Endothelial cell of umbilical vein (primary cell): Measurements from ENCODE around the gene APOD. TPM values are rescaled to one million over a fixed set of nuclear protein-coding genes. Genes with fewer than 3 reads are reported as not detected.

Experiments
- BruUV-seq: library from RNA; stranded (reverse); fragments of 400-500 nt; replicated peaks from 2 replicates; lab custom pipeline; 2021; lab: Mats Ljungman, UMichigan
- CTCF ChIA-PET: fragments of 300-600, 350-600 bp; sonication (Branson Sonifier 250); formaldehyde crosslinking; loops from one replicate; lab custom pipeline; 2021; ENCODE audit warnings: antibody characterized with exemption, inconsistent platforms; lab: Charles Lee
- POLR2A ChIA-PET: fragments of 300-600, 350-600 bp; sonication (Branson Sonifier 250); formaldehyde crosslinking; loops from one replicate; lab custom pipeline; 2021; ENCODE audit warnings: antibody characterized with exemption, inconsistent platforms; lab: Charles Lee
- DNase-seq: peaks from one replicate; pipeline ENCODE4 v3.0.0-alpha.2; 2011; ENCODE audit warnings: low read depth, low spot score
- FAIRE-seq: peaks from 2 replicates; lab custom pipeline; 2011; peaks lifted over from hg19 to GRCh38; lab: Jason Lieb, UNC
- H2AFZ ChIP-seq: 2 replicates; pipeline ENCODE4 v1.6.0; 2012; ENCODE audit warnings: low read depth, low read length, control low read depth, inconsistent platforms
- H3K27ac ChIP-seq: 2 replicates; pipeline ENCODE4 v1.5.1; 2011; ENCODE audit warnings: low read depth, mild to moderate bottlenecking, control low read depth, low read length, moderate library complexity; ENCODE audit not compliant: insufficient read depth
- H3K27me3 ChIP-seq, 2 experiments: 2 replicates each; pipeline versions ENCODE4 v1.6.0 to v1.6.1; 2011; ENCODE audit warnings: low read length in 2 of 2, mixed read lengths in 1 of 2; ENCODE audit not compliant: control insufficient read depth in 2 of 2, insufficient read depth in 2 of 2
- H3K36me3 ChIP-seq, 2 experiments: 2 replicates in 1 of 2; 3 replicates in 1 of 2; pipeline ENCODE4 v1.5.1; 2011; ENCODE audit warnings: low read length in 2 of 2, mild to moderate bottlenecking in 1 of 2, moderate library complexity in 1 of 2; ENCODE audit not compliant: control insufficient read depth in 2 of 2, insufficient read depth in 2 of 2; ENCODE audit errors: extremely low read depth in 1 of 2
- H3K4me1 ChIP-seq: 3 replicates; pipeline ENCODE4 v1.5.1; 2011; ENCODE audit warnings: mild to moderate bottlenecking, low read length; ENCODE audit not compliant: control insufficient read depth, insufficient read depth; ENCODE audit errors: extremely low read depth
- H3K4me2 ChIP-seq: 2 replicates; pipeline ENCODE4 v1.6.1; 2011; ENCODE audit warnings: low read length, control low read depth, mixed read lengths; ENCODE audit not compliant: insufficient read depth
- H3K4me3 ChIP-seq, 3 experiments: fragments of 200-600 bp in 1 of 3; sonication (generic), shearing (Covaris generic) in 1 of 3; replicated peaks in 1 of 3; 2 replicates each; pipeline ENCODE4 v1.5.1; 2011 to 2016; ENCODE audit warnings: control low read depth in 3 of 3, low read length in 3 of 3, mild to moderate bottlenecking in 2 of 3, inconsistent platforms in 1 of 3, low read depth in 1 of 3, moderate library complexity in 1 of 3; ENCODE audit not compliant: insufficient read depth in 1 of 3
- H3K79me2 ChIP-seq: 2 replicates; pipeline ENCODE4 v1.6.0; 2012; ENCODE audit warnings: low read length, inconsistent platforms; ENCODE audit not compliant: control insufficient read depth, insufficient read depth
- H3K9ac ChIP-seq: replicated peaks from 2 replicates; pipeline ENCODE3; 2011; ENCODE audit warnings: low read length, control low read depth; ENCODE audit not compliant: insufficient read depth; ENCODE audit errors: extremely low read depth
- H3K9me1 ChIP-seq: replicated peaks from 3 replicates; pipeline ENCODE4 v1.6.0; 2011; ENCODE audit warnings: mild to moderate bottlenecking, low read length; ENCODE audit not compliant: control insufficient read depth, insufficient read depth; ENCODE audit errors: extremely low read depth
- H3K9me3 ChIP-seq: replicated peaks from 2 replicates; pipeline ENCODE4 v1.5.1; 2012; ENCODE audit warnings: low read length, inconsistent platforms; ENCODE audit not compliant: control insufficient read depth, insufficient read depth
- H4K20me1 ChIP-seq: replicated peaks from 2 replicates; pipeline ENCODE3; 2011; ENCODE audit warnings: mild to moderate bottlenecking, low read length; ENCODE audit not compliant: control insufficient read depth, insufficient read depth; ENCODE audit errors: extremely low read depth
- EZH2 ChIP-seq: IDR thresholded peaks from 2 replicates; pipeline ENCODE4 v1.6.1; 2012; ENCODE audit warnings: borderline replicate concordance, low read depth, mild to moderate bottlenecking, moderate library complexity, low read length, inconsistent platforms; ENCODE audit not compliant: severe bottlenecking
- FOS ChIP-seq: IDR thresholded peaks from 2 replicates; pipeline ENCODE4 v1.6.1; 2011; ENCODE audit warnings: mild to moderate bottlenecking, low read length, moderate library complexity, borderline replicate concordance; ENCODE audit not compliant: insufficient read depth
- GATA2 ChIP-seq: IDR thresholded peaks from 2 replicates; pipeline ENCODE4 v1.7.0; 2011; ENCODE audit warnings: low read depth, mild to moderate bottlenecking, moderate library complexity, mixed read lengths, low read length; ENCODE audit not compliant: insufficient read length, insufficient read depth
- JUN ChIP-seq: IDR thresholded peaks from 2 replicates; pipeline ENCODE4 v1.6.1; 2011; ENCODE audit warnings: borderline replicate concordance, low read depth; ENCODE audit not compliant: insufficient read length, insufficient read depth
- MYC ChIP-seq: IDR thresholded peaks from one replicate; pipeline ENCODE4 v1.6.1; 2011; ENCODE audit warnings: mild to moderate bottlenecking, low read depth, low read length
- POLR2A ChIP-seq: IDR thresholded peaks from 2 replicates; pipeline ENCODE4 v1.6.1; 2012; ENCODE audit warnings: low read depth, mild to moderate bottlenecking, control low read depth, low read length
- POLR2AphosphoS5 ChIP-seq: IDR thresholded peaks from 2 replicates; pipeline ENCODE4 v1.6.1; 2012; ENCODE audit warnings: low read depth, mild to moderate bottlenecking, control low read depth, low read length, moderate library complexity; ENCODE audit not compliant: insufficient read depth
- dilution Hi-C: fragments of 300-500 bp; cut with MboI; formaldehyde crosslinking; loops from one replicate; pipeline ENCODE4 v1.15.0; 2019; ENCODE audit warnings: low sequenced_read_pairs; ENCODE audit not compliant: extremely low pct_ligation_motif_present
- intact Hi-C: fragments of 100-400 bp; cut with micrococcal nuclease; formaldehyde crosslinking; loops from one replicate; pipeline ENCODE4 v1.10.0; 2022
- polyA plus RNA-seq, 4 experiments: library from polyadenylated mRNA; depleted of rRNA in 3 of 4; stranded (reverse) in 3 of 4; unstranded in 1 of 4; fragments of >200 nt; gene quantifications; 2 replicates each; pipeline versions ENCODE4 v1.2.1 to v1.2.3, GENCODE V29; 2011 to 2012; ENCODE audit warnings: missing spikeins in 1 of 4
- total RNA-seq: library from RNA; stranded (reverse); gene quantifications from 2 replicates; pipeline ENCODE4 v1.2.3, GENCODE V29; 2021
- TF ChIP-seq, protein P1 (sequence below): IDR thresholded peaks from 2 replicates; pipeline ENCODE4 v1.6.1; 2011; ENCODE audit not compliant: insufficient read depth, insufficient read length
- TF ChIP-seq, protein P2 (sequence below), 2 donors: IDR thresholded peaks; 1 replicate in 1 of 2; 2 replicates in 1 of 2; pipeline ENCODE4 v1.5.1; 2011; ENCODE audit warnings: low read length in 2 of 2, mild to moderate bottlenecking in 2 of 2, moderate library complexity in 2 of 2, control low read depth in 1 of 2, inconsistent platforms in 1 of 2, low read depth in 1 of 2; ENCODE audit not compliant: insufficient read depth in 1 of 2; ENCODE audit errors: extremely low read depth in 1 of 2

APOD gene
- total and polyA plus RNA-seq, 2 donors (not counting 3 experiments of a cell fraction or from before 2014, with no cell fraction given) = 2.2 to 2.9 TPM

GRCh38 chr3:195612075-195612800 is 28.5 kb upstream of the APOD start:
- no peaks in the 10 kb centered on the region for H3K9me3 ChIP-seq
- dilution Hi-C loops (no loop called here), intact Hi-C loops (no loop called here)
- H3K27ac ChIP-seq = no peak overlapping the region
- peaks cover 2 to 3% of the 10 kb centered on the region in 2 experiments for H3K27me3 ChIP-seq
- H2AFZ ChIP-seq = no peak overlapping the region
- FAIRE-seq (no peak), DNase-seq (no peak)
- CTCF ChIA-PET = no interaction called here
- POLR2A ChIA-PET = no interaction called here
- no TSS peak for BruUV-seq
- no peak overlapping the region for H3K4me2 ChIP-seq
- TF ChIP-seq MYC = no peak
- no peak for TF ChIP-seq EZH2
- no peak for TF ChIP-seq GATA2
- TF ChIP-seq FOS = no peak
- TF ChIP-seq, protein P1, sequence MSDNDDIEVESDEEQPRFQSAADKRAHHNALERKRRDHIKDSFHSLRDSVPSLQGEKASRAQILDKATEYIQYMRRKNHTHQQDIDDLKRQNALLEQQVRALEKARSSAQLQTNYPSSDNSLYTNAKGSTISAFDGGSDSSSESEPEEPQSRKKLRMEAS = no peak
- no peak for TF ChIP-seq JUN
- TF ChIP-seq, protein P2, sequence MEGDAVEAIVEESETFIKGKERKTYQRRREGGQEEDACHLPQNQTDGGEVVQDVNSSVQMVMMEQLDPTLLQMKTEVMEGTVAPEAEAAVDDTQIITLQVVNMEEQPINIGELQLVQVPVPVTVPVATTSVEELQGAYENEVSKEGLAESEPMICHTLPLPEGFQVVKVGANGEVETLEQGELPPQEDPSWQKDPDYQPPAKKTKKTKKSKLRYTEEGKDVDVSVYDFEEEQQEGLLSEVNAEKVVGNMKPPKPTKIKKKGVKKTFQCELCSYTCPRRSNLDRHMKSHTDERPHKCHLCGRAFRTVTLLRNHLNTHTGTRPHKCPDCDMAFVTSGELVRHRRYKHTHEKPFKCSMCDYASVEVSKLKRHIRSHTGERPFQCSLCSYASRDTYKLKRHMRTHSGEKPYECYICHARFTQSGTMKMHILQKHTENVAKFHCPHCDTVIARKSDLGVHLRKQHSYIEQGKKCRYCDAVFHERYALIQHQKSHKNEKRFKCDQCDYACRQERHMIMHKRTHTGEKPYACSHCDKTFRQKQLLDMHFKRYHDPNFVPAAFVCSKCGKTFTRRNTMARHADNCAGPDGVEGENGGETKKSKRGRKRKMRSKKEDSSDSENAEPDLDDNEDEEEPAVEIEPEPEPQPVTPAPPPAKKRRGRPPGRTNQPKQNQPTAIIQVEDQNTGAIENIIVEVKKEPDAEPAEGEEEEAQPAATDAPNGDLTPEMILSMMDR (IDR thresholded peaks at IDR 0.05; ENCODE audit: extremely low read depth in 1 of 2, insufficient read depth in 1 of 2, low read depth in 1 of 2, low read length in 2 of 2) = no peak
- TF ChIP-seq POLR2AphosphoS5 = no peak
- no peak for TF ChIP-seq POLR2A
- no peaks in the 10 kb centered on the region for H3K79me2 ChIP-seq
- H3K4me1 ChIP-seq = no peaks in the 10 kb centered on the region
- no peaks in the 10 kb centered on the region for H4K20me1 ChIP-seq
- no peaks in the 10 kb centered on the region for H3K9me1 ChIP-seq
- no peaks in the 10 kb centered on the region for H3K36me3 ChIP-seq
- no peak overlapping the region for H3K4me3 ChIP-seq
- no peak overlapping the region for H3K9ac ChIP-seq
